Stimulated activated CD8-positive, alpha-beta memory T cell treated with anti-CD3 and anti-CD28 coated beads, Interleukin-12 subunit alpha, Interleukin-12 subunit beta, amount 100 ng/mL, for 24 hours (primary cell): ENCODE measurements around the gene TSPEAR.
A peak's percentile ranks its signal among the peaks of the same experiment; 100 is the strongest.
"Not testable (repeated sequence)": the region's sequence is repeated elsewhere in the genome, so short reads cannot be mapped to it uniquely, and the experiment has no call there.

Source experiments
- DNase-seq: peaks from one replicate; pipeline ENCODE4 v3.0.0-alpha.2; 2020; ENCODE audit errors: extremely low read depth

Gene TSPEAR

GRCh38 chr21:44627181-44627822 is 84.1 kb downstream of the TSPEAR start:
- DNase-seq: not testable (repeated sequence)

- no peak for DNase-seq
Measured at GRCh38 chr21:44626673-44627143, 84.7 kb downstream of the TSPEAR start, which contains the start of gene KRTAP10-9. KRTAP10-9 (plus strand) TSS chr21:44627093; CDS start chr21:44627172, 79 bp downstream.

DNA sequence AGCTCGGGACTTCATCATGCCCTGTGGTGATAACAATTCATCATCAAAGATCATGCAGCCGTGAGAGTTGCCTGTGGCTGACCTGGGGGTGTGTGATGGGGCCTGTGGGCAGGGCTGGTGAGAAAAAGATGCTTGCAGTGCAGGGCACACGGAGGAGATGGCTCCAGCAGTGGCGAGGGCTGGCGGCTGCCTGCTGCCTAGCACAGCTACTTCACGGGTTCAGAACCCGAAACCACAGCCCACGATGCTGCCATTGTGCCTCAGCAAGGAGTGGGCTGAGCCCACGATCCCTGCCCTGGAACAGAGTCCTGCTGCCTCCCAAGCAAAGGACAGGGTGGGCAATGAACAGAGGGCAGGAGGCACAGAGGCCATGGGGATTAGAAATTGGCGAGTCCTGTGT is 85.1 kb downstream of the TSPEAR start:
- DNase-seq: no peak

DNA sequence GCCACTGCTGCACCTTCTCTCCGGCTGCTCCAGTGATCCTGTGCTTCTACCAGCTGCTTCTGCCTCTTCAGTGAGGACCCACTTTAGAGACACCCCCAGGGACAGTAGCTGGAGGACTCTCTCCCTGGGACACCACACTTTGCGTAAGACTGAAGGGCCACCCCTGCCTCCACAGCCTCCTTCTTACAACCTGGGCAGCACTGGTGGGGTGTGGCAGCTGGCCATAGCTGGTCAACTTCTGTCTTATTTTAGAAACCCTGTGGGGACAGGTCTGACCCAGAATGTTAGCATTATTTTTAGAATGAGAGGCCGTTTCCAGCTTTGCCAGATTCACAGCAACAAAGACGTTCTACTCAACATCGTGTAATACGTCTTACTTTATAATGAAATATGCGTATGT is 85.6 kb downstream of the TSPEAR start:
- DNase-seq: no peak

GRCh38 chr21:44623575-44623974 is 87.8 kb downstream of the TSPEAR start:
- no peak for DNase-seq

GRCh38 chr21:44619886-44620285 is 91.5 kb downstream of the TSPEAR start:
- no peak for DNase-seq

GRCh38 chr21:44618909-44619308 is 92.5 kb downstream of the TSPEAR start:
- peak; percentile 12 for DNase-seq

- DNase-seq: no peak
Measured at GRCh38 chr21:44618504-44618903, 92.9 kb downstream of the TSPEAR start.

GRCh38 chr21:44617071-44617501 is 94.3 kb downstream of the TSPEAR start:
- no peak for DNase-seq

GRCh38 chr21:44616591-44616926 is 94.8 kb downstream of the TSPEAR start:
- no peak for DNase-seq

- no peak for DNase-seq
Measured at GRCh38 chr21:44615911-44616590, 95.3 kb downstream of the TSPEAR start.

DNA sequence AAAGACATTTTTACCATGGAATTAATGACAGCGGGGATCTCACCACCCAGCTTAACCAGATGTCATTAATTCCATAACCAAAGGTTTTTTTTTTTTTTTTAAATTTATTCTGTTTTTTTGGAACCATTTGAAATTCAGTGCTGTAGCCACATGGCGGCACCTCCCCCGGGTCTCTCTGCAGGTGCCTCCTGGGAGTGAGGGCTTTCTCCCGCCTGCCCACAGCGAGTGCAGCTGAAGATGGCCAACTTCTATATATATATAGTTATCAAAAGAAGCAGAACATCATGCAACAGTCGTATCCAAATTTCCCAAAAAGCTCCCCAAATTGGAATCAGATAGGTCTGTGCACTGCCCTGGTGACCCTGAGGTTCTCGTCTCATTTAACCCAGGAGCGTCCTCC is 95.9 kb downstream of the TSPEAR start:
- no peak for DNase-seq

GRCh38 chr21:44614961-44615391 is 96.4 kb downstream of the TSPEAR start:
- DNase-seq: no peak

- DNase-seq: no peak
Measured at GRCh38 chr21:44614161-44614631, 97.2 kb downstream of the TSPEAR start.

DNA sequence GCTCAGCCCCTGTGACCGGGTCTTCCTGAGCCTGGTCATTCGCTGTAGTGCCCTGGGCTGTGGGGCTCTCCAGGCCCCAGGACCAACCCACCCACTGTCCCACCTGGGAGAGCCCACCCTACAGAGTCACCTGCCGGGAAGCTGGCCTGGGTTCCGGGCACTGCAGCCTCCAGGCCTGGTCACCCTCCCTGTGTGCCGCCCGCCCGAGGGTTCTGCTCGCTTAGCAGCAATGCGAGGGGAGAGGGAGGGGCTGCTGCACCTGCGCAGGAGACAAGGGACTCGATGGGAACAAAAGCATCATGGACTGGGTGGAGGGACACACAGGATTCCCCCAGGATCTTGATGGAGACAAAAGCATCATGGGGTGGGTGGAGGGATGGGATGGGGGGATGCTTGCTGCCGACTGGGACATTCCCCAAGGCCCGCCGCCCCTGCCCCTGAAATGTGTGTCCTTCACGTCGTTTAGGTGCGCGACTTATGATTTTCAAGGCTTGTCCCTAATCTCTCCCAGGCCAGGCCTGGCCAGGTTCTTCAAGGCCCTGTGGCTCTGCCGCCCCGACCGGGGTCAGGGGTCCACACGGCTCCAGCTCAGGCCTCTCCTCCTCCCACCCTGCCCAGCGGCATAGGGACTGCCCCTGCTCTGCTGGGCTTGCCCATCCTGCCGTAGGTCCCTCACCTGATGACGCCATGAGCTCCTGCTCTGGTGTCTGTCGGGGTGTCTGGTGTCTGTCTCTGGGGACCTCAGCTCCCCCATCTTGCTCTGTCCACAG is 97.8 kb downstream of the TSPEAR start:
- no peak for DNase-seq

DNA sequence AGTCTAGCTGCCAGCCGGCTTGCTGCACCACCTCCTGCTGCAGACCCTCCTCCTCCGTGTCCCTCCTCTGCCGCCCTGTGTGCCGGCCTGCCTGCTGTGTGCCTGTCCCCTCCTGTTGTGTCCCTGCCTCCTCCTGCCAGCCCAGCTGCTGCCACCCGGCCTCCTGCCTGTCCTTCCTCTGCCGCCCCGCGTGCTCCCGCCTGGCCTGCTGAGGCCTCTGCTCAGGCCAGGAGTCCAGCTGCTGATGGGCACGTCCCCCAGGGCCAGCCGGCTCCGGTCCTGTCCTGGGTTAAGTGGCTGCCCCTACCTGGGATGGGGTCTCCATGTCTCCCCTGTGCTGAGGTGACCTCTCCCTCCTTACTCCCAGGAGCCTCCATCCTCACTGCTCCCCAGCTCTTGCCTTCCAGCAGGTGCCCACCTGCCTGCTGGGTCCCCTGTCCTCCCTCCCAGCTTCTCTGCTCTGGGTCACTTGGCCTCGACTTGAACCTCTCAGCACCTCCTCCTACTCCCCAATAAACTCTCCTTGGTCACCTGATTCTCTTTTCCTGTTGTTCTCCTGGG is 98.6 kb downstream of the TSPEAR start:
- DNase-seq: no peak

GRCh38 chr21:44612029-44612486 is 99.3 kb downstream of the TSPEAR start, which contains the start of gene KRTAP10-8:
KRTAP10-8 (plus strand) TSS chr21:44612079; CDS start chr21:44612101, 22 bp downstream.
- DNase-seq: no peak

DNA sequence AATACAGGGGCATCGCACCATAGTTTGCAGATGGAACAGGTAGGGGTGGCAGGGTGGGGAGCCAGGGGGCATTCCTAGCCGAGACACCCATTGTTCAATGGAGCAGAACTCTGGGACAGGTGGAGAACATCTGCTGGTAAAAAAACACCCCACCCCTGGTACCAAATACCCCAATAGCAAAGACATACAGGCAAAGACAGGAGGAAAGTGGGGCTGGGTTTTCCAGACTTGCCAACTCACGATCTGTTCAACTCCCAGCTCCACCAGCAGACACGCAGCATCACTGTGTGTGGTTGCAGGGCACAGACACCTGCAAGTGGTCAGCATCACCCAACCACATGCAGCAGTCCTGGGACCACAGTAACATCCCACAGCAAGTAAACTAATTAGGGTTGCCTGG is 99.8 kb downstream of the TSPEAR start:
- no peak for DNase-seq

DNA sequence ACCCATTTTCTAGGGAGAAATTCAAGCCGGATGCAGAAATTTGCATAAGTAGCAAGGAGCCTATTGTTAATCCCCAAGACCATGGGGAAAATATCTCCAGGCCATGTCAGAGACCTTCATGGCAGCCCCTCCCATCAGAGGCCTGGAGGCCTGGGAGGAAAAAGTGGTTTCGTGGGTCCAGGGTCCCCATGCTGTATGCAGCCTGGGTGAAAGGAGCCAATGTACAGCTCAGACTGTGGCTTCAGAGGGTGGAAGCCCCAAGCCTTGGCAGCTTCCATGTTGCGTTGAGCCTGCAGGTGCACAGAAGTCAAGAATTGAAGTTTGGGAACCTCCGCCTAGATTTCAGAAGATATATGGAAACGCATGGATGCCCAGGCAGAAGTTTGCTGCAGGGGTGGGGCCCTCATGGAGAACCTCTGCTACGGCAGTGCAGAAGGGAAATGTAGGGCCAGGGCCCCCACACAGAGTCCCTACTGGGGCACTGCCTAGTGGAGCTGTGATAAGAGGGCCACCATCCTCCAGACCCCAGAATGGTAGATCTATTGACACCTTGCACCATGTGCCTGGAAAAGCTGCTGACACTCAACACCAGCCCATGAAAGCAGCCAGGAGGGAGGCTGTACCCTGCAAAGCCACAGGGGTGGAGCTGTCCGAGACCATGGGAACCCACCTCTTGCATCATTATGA is 101.1 kb downstream of the TSPEAR start:
- DNase-seq: not testable (repeated sequence)

GRCh38 chr21:44609193-44609592 is 102.2 kb downstream of the TSPEAR start:
- DNase-seq: no peak

DNA sequence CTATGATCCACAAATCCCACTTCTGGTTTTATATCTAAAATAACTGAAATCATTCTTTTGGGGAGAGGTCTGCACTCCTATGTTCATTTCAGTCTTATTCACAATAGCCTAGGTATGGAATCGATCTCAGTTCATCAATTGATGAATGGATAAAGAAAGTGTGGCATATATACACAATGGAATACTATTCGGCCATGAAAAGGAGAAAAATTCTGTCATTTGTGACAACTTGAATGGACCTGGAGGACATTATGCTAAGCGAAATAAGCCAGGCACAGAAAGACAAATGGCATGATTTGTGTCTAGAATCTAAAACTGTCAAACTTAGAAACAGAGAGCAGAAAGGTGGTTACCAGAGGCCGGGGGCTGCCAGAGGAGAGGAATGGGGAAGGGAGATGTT is 104.9 kb downstream of the TSPEAR start:
- no peak for DNase-seq
